Right atrium auricular region (tissue), 2 donors: ENCODE results near the gene CHKA. TPM values are rescaled to one million over a fixed set of nuclear protein-coding genes. Genes with fewer than 3 reads are reported as not detected.

ENCODE experiments used
- DNase-seq: peaks from one replicate; pipeline ENCODE4 v3.0.0-alpha.2; 2019; ENCODE audit warnings: low spot score
- H3K27ac ChIP-seq, 2 donors: fragments of 200-600 bp; sonication (generic); 1 replicate in 1 of 2; 2 replicates in 1 of 2; pipeline ENCODE4 v1.5.1; 2016 to 2019
- H3K27me3 ChIP-seq, 2 donors: fragments of 200-600 bp; sonication (generic); one replicate each; pipeline versions ENCODE4 v1.5.1 to v1.6.0; 2017 to 2019
- H3K36me3 ChIP-seq: fragments of 200-600 bp; sonication (generic); one replicate; pipeline ENCODE4 v1.5.1; 2016
- H3K4me1 ChIP-seq, 2 donors: fragments of 200-600 bp; sonication (generic); one replicate each; pipeline versions ENCODE4 v1.5.1 to v1.6.0; 2017 to 2019
- H3K4me3 ChIP-seq, 2 donors: fragments of 200-600 bp; sonication (generic); 1 replicate in 1 of 2; 2 replicates in 1 of 2; pipeline ENCODE4 v1.5.1; 2017 to 2019; ENCODE audit warnings: mild to moderate bottlenecking in 1 of 2, moderate library complexity in 1 of 2
- H3K9me3 ChIP-seq, 2 donors: fragments of 200-600 bp; sonication (generic); one replicate each; pipeline ENCODE4 v1.5.1; 2019
- CTCF ChIP-seq, 2 donors: fragments of 200-600 bp; sonication (generic); IDR thresholded peaks; one replicate each; pipeline ENCODE4 v1.5.1; 2019; ENCODE audit warnings: antibody characterized with exemption in 2 of 2
- total RNA-seq, 2 donors: library from RNA; depleted of rRNA; stranded (reverse); fragments of >200 nt; gene quantifications; one replicate each; pipeline ENCODE4 v1.1.0, GENCODE V29; 2016

CHKA gene
- total RNA-seq, 2 donors from 2014 or later, result 6.1 to 10.3 TPM

- peak; percentile 77 for DNase-seq
- peaks cover 0 to 83% of the 10 kb centered on the region in 2 donors for H3K4me1 ChIP-seq
These were observed 84.4 kb downstream of the CHKA start for GRCh38 chr11:68036717-68037239.

GRCh38 chr11:68036141-68036716 is 85.0 kb downstream of the CHKA start:
- peak overlapping the region; percentile 84 to 88 for H3K27ac ChIP-seq
- peaks cover 0 to 86% of the 10 kb centered on the region in 2 donors for H3K4me1 ChIP-seq
- no peak for TF ChIP-seq CTCF (IDR thresholded peaks at IDR 0.05)
- no peak for DNase-seq
- H3K9me3 ChIP-seq, result no peaks in the 10 kb centered on the region
- no peak overlapping the region for H3K4me3 ChIP-seq
- H3K27me3 ChIP-seq, result no peaks in the 10 kb centered on the region
- H3K36me3 ChIP-seq, result peaks cover 4% of the 10 kb centered on the region

More at GRCh38 chr11:68036717-68037239, 84.4 kb downstream of the CHKA start:
- Histone ChIP-seq H3K4me3 (no peak overlapping the region), H3K27ac (peak overlapping the region; percentile 84 to 88), H3K9me3 (no peaks in the 10 kb centered on the region), H3K27me3 (no peaks in the 10 kb centered on the region), H3K36me3 (peaks cover 4% of the 10 kb centered on the region)
- no peak for TF ChIP-seq CTCF (IDR thresholded peaks at IDR 0.05)

- Histone ChIP-seq H3K4me1 (peaks cover 0 to 82% of the 10 kb centered on the region in 2 donors), H3K36me3 (peaks cover 4% of the 10 kb centered on the region), H3K27me3 (no peaks in the 10 kb centered on the region), H3K27ac (no peak overlapping the region), H3K9me3 (no peaks in the 10 kb centered on the region), H3K4me3 (no peak overlapping the region)
- no peak for DNase-seq
- no peak for TF ChIP-seq CTCF (IDR thresholded peaks at IDR 0.05)
These were observed 85.8 kb downstream of the CHKA start for GRCh38 chr11:68035266-68035876.

- H3K4me3 ChIP-seq, result no peak overlapping the region
- H3K9me3 ChIP-seq, result no peaks in the 10 kb centered on the region
- no peaks in the 10 kb centered on the region for H3K27me3 ChIP-seq
- H3K4me1 ChIP-seq, result peaks cover 0 to 74% of the 10 kb centered on the region in 2 donors
- TF ChIP-seq CTCF (IDR thresholded peaks at IDR 0.05), result no peak
- peaks cover 4% of the 10 kb centered on the region for H3K36me3 ChIP-seq
- DNase-seq, result peak; percentile 76
- H3K27ac ChIP-seq, result peak overlapping the region; percentile 83 to 90
These were observed 87.5 kb downstream of the CHKA start for GRCh38 chr11:68033708-68034045.

- Histone ChIP-seq H3K4me3 (no peak overlapping the region), H3K27me3 (no peaks in the 10 kb centered on the region), H3K4me1 (peaks cover 0 to 69% of the 10 kb centered on the region in 2 donors), H3K27ac (peak overlapping the region; percentile 83 to 90), H3K9me3 (no peaks in the 10 kb centered on the region), H3K36me3 (peaks cover 4% of the 10 kb centered on the region)
- DNase-seq, result no peak
- no peak for TF ChIP-seq CTCF (IDR thresholded peaks at IDR 0.05)
These were observed 88.0 kb downstream of the CHKA start for GRCh38 chr11:68032997-68033707.
